Stimulated activated CD4-positive, alpha-beta T cell treated with anti-CD3 and anti-CD28 coated beads, Interleukin-12 subunit alpha, Interleukin-12 subunit beta, amount 100 ng/mL, for 24 hours (primary cell): ENCODE data around the gene MRRF.
"Not testable (repeated sequence)": the region's sequence is repeated elsewhere in the genome, so short reads cannot be mapped to it uniquely, and the experiment has no call there.

Experiments used
- DNase-seq, 2 experiments: peaks; one replicate each; pipeline ENCODE4 v3.0.0-alpha.2; 2020; ENCODE audit warnings: low read depth in 2 of 2

MRRF gene

DNA sequence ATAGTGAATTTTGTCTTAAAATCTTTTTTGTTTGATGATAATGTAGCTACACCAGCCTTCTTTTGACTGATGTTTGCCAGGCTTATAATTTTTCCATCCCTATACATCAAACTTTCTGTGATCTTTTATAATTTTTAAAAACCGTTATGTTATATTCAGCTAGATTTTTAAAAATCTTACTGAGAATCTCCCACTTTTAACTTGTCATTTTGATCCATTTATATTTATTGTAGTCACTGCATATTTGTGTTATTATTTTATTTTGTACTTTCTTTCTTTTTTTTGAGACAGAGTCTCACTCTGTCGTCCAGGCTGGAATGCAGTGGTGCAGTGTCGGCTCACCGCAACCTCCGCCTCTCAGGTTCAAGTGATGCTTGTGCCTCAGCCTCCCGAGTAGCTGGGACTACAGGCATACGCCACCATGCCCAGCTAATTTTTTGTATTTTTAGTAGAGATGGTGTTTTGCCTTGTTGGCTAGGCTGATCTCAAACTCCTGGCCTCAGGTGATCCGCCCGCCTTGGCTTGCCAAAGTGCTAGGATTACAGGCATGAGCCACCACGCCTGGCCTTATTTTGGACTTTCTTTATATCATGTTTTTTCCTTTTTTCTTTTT, 12.7 kb downstream of the MRRF start:
- DNase-seq: no peak

DNA sequence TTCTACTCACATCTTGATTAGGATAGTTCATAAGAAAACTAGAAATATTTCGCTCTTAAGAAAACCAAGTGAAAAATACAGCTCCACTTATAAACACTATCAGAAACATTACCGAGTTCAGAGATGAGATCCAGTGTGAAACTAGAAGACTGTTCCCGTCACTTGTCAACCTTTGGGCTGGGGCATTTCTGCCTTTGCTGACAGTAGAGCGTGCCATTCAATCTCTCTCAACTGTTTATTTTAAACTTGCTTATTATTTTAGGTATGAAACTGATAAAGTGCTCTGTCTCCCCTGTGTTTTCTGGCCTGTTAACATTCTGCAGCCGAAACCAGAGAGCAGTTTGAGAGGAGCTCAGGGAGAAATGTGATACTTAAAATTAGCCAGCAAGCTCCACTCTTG, 16.7 kb downstream of the MRRF start:
- no peak for DNase-seq

- no peak for DNase-seq
Measured at GRCh38 chr9:122286764-122287163, 22.1 kb downstream of the MRRF start.

GRCh38 chr9:122287214-122287720, 22.6 kb downstream of the MRRF start:
- no peak for DNase-seq

GRCh38 chr9:122291458-122291857, 26.8 kb downstream of the MRRF start:
- DNase-seq: no peak

- no peak for DNase-seq
Measured at GRCh38 chr9:122294531-122294930, 29.8 kb downstream of the MRRF start.

DNA sequence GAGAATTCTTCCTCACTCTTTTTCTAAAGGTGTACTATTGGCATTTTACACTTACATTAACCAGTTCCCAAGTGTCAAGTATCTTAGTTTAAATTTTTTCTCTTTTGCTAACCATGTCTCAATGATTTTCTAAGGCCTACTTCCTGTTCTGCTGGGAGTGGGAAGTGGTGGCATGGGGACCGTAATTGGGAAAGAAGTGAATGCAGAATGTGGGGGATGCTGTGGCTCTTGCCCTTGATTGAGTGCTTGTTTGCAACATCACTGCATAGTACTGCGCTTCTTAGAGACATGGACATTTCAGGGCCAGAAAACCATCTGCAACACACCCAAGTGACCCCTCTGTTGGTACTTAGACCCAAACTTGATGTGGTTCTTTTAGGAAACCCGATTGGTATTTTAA, 32.8 kb downstream of the MRRF start:
- no peak for DNase-seq

GRCh38 chr9:122302237-122303093, 37.8 kb downstream of the MRRF start:
- DNase-seq: no peak

- DNase-seq: no peak
Measured at GRCh38 chr9:122307061-122307460, 42.4 kb downstream of the MRRF start.

GRCh38 chr9:122307925-122308324, 43.2 kb downstream of the MRRF start:
- DNase-seq: no peak

- no peak for DNase-seq
Measured at GRCh38 chr9:122309861-122310260, 45.2 kb downstream of the MRRF start.

- no peak for DNase-seq
Measured at GRCh38 chr9:122314165-122314564, 49.5 kb downstream of the MRRF start.

- no peak for DNase-seq
Measured at GRCh38 chr9:122315534-122315933, 50.9 kb downstream of the MRRF start.

- DNase-seq: no peak
Measured at GRCh38 chr9:122318284-122318683, 53.6 kb downstream of the MRRF start.

DNA sequence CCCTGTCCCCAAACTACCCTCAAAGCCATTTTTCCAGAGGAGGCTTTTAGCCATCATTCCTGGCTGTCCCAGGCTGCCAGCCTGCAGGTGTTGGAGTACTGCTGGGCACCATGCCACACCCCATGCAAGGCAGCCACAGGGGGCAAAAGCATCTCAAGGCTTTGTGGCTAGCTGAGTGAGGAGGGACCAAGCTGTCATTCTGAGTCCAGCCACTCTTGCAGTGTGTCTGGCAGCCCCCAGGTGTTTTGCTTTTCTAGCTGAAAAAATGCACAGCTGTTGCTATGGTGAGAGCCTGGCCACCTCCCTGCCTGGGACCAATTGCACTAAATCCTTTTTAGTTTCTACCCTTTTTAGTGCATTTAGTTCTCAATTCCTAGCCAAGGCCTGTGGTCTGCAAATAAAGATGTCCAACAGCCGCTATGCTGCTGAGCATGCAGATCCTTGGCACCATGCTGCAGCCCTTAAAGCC, 55.8 kb downstream of the MRRF start:
- no peak for DNase-seq

DNA sequence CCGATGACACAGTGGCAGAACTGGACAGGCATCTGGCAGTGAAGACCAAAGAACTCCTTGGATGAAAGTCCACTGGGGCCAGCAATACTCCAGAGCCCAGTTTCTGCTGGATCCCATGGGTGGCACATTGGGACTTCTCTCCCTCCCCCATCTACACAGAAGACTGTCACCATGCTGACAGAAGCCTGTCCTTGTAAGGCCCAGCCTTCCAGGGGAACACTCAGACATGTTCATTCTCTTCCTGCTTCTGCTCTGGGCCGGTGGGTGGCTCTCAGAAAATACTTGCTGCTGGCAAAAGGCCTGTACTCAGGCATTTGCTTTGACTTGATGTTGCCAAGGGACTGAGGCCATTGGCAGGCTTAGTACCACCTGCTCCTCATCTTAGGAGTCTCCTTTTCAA, 57.9 kb downstream of the MRRF start:
- no peak for DNase-seq

DNA sequence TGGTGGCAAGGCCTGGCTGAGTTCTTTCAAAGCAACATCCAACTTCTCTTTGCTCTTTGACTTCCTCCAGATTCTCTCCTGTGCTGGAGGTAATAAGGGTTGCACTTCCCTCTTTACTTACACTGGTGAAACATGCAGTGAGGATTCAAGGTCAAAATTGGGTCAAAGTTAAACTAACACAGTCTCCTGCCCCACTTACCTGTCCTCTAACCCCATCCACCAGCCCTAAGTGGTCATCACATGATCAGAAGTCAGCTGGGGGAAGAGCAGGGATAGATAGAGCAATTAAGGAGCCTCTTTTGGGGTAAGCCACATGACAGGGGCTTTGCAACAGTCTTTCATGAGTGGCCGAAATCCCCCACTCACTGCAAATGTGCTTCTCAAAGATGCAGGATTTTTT, 60.0 kb downstream of the MRRF start:
- not testable (repeated sequence) for DNase-seq

DNA sequence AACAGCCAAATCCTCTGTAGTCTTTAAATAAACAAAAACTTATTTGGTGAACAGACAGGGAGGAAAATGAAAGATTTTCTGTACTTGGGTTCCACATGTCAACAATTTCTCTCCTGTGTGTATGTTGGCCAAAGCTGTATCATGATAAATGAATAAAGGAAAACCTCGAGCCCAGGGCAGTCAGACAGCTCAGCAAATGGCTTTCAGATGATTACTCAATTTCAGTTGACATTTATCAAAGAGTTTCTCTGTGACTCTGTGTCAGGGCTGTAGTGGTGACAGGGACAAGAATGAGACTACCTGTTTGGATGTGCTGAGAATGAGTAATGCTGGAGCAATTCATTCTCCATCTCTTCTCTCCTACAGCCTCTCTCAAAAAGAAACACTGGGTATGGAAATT, 60.4 kb downstream of the MRRF start:
- no peak for DNase-seq

DNA sequence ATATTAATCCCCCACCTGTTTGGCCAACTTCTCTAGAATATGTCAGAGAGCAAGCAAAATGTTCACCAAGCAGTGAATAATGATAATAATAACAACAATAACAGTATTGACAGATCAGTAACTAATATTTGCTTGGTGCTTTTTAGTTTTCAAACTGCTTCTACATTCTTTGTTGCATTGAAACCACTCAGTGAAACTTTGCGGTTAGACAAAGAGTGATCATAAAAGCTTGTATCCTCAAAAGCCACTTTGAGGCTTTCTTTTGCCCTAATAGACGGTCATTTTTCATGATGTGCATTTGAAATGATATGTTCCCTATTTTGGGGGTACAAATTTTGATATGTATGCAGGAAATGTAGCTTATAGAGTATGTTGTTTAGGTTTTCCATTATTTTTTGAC, 62.5 kb downstream of the MRRF start:
- DNase-seq: no peak

DNA sequence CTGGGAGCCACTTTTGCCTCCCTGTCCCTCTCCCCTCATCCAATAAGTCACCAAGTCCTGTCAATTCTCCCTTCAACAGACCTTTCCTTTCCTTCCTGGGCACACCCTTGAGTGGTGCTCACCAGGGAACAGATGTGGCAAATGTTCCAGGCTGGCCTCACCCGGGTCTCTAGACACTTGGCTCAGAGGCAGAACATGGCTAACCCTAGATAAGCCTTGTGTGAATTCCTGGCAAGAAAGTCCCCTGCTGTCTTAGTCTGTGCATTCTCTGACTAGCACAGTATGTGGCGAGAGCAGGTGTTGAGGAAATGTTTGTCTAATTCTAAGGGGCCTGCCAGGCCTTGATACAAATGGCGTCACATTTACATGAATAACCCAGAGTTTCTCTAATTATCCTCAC, 64.9 kb downstream of the MRRF start:
- DNase-seq: no peak

- not testable (repeated sequence) for DNase-seq
Measured at GRCh38 chr9:122330466-122330865, 65.8 kb downstream of the MRRF start.

DNA sequence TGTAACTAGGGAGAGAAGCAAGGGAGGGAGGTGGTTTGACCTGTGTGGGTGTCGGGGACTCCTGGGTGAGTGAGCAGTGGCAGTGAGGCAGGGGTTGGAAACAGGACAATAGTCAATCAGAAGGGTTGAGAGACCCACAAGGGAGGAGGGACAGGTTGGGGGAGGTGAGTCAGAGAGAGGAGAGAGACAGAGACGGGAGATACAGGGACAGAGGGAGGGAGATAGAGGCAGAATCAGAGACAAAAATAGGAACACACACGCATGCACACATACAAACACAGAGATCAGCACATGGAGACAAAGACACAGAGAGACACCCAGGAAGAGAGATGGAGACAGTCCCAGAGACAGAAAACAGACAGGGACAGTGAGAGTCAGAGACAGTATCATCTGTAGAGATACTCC, 66.8 kb downstream of the MRRF start:
- DNase-seq: no peak

GRCh38 chr9:122332083-122332482, 67.4 kb downstream of the MRRF start:
- DNase-seq: no peak
